NB4 (cell line): Measurements from ENCODE around the gene MSL3.

Experiments
- DNase-seq: peaks from one replicate; pipeline ENCODE4 v3.0.0; 2010; ENCODE audit warnings: low read depth
- H3K4me3 ChIP-seq: one replicate; pipeline ENCODE4 v1.5.1; 2011; ENCODE audit warnings: mild to moderate bottlenecking, low read depth, low read length, moderate library complexity
- MYC ChIP-seq: IDR thresholded peaks from 2 replicates; pipeline ENCODE4 v1.6.1; 2011; ENCODE audit warnings: low read depth, low read length
- POLR2A ChIP-seq: IDR thresholded peaks from 2 replicates; pipeline ENCODE4 v1.6.1; 2011; ENCODE audit warnings: mild to moderate bottlenecking; ENCODE audit not compliant: insufficient read length; ENCODE audit errors: extremely low read depth
- TF ChIP-seq, protein P1 (sequence below): IDR thresholded peaks from one replicate; pipeline ENCODE4 v1.5.1; 2012; ENCODE audit warnings: low read depth, low read length
- TF ChIP-seq, protein P2 (sequence below): IDR thresholded peaks from 2 replicates; pipeline ENCODE4 v1.6.1; 2011; ENCODE audit warnings: low read depth, low read length

The MSL3 gene

DNA sequence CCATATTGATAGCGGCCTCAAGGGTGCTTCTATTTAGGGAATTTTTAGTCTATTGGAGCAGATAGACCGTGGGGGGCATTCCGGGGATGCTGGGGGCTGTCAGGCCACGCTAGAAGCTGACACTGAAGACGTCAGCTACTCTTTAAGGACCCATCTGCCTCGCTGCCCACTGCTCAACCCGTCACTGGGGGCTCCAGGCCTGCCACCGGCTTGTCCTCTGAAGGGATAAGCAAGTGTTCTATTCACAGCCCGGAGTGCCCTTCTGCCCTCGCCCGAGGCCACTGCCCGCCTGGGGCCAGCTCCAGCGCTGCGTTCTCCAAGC, 679 bp upstream of the MSL3 start:
- no peak for DNase-seq
- peak overlapping the region; percentile 40 for H3K4me3 ChIP-seq
- TF ChIP-seq, protein P1, sequence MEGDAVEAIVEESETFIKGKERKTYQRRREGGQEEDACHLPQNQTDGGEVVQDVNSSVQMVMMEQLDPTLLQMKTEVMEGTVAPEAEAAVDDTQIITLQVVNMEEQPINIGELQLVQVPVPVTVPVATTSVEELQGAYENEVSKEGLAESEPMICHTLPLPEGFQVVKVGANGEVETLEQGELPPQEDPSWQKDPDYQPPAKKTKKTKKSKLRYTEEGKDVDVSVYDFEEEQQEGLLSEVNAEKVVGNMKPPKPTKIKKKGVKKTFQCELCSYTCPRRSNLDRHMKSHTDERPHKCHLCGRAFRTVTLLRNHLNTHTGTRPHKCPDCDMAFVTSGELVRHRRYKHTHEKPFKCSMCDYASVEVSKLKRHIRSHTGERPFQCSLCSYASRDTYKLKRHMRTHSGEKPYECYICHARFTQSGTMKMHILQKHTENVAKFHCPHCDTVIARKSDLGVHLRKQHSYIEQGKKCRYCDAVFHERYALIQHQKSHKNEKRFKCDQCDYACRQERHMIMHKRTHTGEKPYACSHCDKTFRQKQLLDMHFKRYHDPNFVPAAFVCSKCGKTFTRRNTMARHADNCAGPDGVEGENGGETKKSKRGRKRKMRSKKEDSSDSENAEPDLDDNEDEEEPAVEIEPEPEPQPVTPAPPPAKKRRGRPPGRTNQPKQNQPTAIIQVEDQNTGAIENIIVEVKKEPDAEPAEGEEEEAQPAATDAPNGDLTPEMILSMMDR, result no peak
- TF ChIP-seq POLR2A, result no peak
- TF ChIP-seq, protein P2, sequence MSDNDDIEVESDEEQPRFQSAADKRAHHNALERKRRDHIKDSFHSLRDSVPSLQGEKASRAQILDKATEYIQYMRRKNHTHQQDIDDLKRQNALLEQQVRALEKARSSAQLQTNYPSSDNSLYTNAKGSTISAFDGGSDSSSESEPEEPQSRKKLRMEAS, result no peak
- no peak for TF ChIP-seq MYC

DNA sequence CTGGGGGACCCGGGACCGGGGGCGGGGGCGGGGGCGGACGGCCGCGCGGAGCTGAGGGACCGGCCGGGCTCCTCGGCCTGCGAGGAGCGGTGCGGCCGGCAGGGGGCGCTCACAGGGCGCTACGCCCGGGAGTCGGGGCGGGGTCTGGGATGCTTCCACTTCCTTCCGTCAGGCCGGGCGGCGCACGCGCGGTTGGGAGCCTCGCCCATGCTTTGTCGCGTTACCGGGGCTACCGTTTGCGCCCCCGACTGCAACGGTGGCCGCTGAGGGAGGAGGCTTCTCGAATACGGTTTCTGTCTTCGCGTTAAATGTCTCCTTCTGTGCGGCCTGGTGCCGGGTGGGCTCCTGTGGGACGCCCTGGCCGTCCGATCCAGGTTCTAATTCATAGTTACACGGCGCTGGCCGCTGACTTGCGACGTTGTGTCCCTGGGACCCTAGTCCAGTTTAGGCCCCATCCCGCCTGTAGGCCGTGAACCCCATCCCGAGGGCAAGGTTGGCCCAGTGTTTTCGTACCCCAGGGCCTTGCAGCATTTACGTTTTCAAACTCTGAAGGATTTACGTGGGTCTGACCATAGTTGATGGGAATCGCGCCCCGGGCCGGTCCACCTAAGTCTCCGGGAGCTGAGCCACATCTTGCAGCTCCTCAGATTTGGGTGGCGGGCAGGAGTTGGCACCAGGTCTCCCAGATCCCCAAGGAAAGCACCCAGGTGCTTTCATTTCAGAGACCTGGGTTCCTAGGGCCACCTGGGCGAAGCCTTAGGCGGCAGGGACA, 549 bp downstream of the MSL3 start:
- peak overlapping the region; percentile 70 for H3K4me3 ChIP-seq
- DNase-seq, result peak; percentile 83
- TF ChIP-seq POLR2A (no peak), MYC (no peak; the same call in 1 of the 2 replicates)
- TF ChIP-seq, protein P2, result peak; percentile 45; the same call in 1 of the 2 replicates
- TF ChIP-seq, protein P1, result peak; percentile 34

DNA sequence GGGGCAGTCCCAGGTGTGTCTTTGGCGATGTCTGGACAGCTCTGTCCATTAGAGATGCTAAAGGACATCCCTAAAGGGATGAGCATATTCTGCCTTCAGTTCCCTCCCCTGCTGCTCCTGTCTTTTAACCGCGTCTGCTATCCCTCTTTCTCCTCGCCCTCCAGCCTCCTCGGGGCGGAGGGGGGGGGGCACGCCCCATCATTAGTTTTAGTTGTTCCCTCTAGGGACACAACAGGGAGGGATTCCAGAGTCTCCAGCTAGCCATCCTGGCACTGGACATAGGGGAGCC, 1.1 kb downstream of the MSL3 start:
- TF ChIP-seq MYC (no peak), POLR2A (no peak)
- TF ChIP-seq, protein P2, result no peak
- TF ChIP-seq, protein P1, result no peak
- no peak for DNase-seq
- peak overlapping the region; percentile 70 for H3K4me3 ChIP-seq

DNA sequence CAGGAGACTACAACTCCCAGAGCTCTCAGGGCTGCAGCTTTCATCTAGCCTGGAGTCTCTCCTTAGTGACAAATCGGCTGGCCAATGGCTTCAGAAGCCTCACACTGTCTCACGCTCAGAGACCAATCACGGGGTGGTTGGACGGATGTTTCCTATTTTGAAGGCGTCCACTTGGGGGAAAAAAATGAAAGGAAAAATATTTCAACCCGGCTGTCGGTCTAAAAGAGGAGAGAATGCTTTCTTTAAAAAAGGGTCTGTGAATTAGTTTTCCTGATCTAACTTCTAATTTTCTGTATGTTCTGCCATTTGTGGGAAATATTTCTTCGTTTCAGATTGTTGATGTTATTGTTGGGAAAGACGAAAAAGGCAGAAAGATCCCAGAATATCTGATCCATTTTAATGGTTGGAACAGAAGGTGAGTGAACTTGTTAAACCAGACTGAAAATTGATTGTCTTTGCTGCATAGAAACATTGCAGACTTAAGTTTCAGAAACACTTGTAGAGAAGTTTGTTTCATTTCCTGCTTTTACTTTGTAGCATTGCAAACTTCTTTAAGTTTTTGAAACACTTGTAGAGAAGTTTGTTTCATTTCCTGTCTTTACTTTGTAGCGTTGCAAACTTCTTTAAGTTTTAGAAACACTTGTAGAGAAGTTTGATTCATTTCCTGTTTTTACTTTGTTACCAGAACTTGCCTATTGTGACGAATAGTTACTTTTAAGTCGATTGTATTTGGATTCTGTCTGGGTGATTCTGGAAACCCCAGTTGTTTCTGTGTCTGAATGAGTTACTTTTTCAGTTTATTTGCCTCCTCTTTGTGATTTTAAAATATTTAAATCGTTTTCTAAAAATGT, 1.6 kb downstream of the MSL3 start:
- TF ChIP-seq, protein P1, result no peak
- no peak for TF ChIP-seq POLR2A
- peak overlapping the region; percentile 70 for H3K4me3 ChIP-seq
- DNase-seq, result peak; percentile 88

DNA sequence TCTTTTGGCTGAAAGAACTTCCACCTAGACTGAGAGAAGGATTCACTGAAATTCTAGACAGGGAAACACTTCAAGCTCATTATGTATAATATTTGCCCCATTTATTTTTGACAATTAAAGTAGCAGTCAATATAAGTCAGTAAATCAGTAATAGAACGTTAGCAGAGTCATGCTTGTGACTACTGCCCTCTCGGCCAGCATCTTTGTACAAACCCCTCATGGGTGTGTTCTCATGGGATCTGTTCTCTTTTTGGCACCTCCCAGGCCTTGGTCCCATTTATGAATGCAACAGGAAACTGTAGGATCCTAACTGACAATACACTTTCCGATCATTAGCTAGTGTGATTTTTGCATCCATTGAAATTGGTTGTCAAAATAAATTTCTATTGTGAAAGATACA, 2.9 kb downstream of the MSL3 start:
- DNase-seq, result no peak
- peak overlapping the region; percentile 70 for H3K4me3 ChIP-seq
- TF ChIP-seq, protein P1, result no peak
- TF ChIP-seq MYC (no peak), POLR2A (no peak)
- TF ChIP-seq, protein P2, result no peak
